OCI-LY7 (cell line): ENCODE data around the gene TP53I11.

Experiments
- CTCF ChIP-seq: fragments of 200-600 bp; sonication (generic); conservative IDR thresholded peaks from 2 replicates; pipeline ENCODE4 v1.5.1; 2014; ENCODE audit warnings: mild to moderate bottlenecking, antibody characterized with exemption, low read length, moderate library complexity, mixed read lengths
- EZH2phosphoT487 ChIP-seq: fragments of 200-600 bp; sonication (generic); IDR thresholded peaks from 2 replicates; pipeline ENCODE4 v1.6.1; 2018; ENCODE audit warnings: low read depth, borderline replicate concordance, mild to moderate bottlenecking, mixed run types, antibody characterized with exemption, low read length, moderate library complexity, mixed read lengths

GRCh38 chr11:44943118-44943517 is 7.6 kb downstream of the TP53I11 start:
- no peak for TF ChIP-seq CTCF
- TF ChIP-seq EZH2phosphoT487 = no peak
